ENCODE measurements around the gene TNFSF13B.

DNA sequence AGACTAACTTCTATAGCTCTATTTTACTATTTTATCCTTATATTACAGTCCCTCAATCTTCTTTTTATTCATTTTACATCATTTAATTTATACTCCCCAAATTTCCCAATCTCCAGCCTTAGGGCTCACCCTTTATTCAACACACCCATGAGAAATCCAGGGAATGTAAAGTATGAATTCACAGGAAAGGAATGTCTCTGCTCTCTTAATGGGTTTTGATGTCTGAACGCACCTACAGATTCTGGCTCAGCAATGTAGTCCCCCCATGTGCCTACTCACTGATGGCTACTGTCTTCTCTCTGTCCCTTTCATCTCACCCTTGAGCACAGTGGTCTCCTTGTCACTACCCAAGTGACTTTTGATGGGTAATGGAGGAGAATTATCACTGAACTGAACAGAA lies 32.8 kb downstream of the TNFSF13B start:
- TF ChIP-seq REST (IDR thresholded peaks at IDR 0.05; ENCODE audit: low read depth, low read length) (no peak), EP300 (IDR thresholded peaks at IDR 0.05; ENCODE audit: borderline replicate concordance in 1 of 2, low read depth in 1 of 2, low read length in 1 of 2) (no peak), YY1 (IDR thresholded peaks at IDR 0.05; ENCODE audit: low read depth) (no peak), RAD21 (IDR thresholded peaks at IDR 0.05; ENCODE audit: low read length) (no peak), CTCF (IDR thresholded peaks at IDR 0.05) (no peak), MXI1 (IDR thresholded peaks at IDR 0.05; ENCODE audit: low read depth, low read length) (no peak), POLR2AphosphoS5 (IDR thresholded peaks at IDR 0.05; ENCODE audit: low read depth, low read length) (no peak), GABPA (IDR thresholded peaks at IDR 0.05; ENCODE audit: low read depth) (no peak), TEAD4 (IDR thresholded peaks at IDR 0.05; ENCODE audit: borderline replicate concordance, insufficient read depth) (no peak), PBX3 (IDR thresholded peaks at IDR 0.05) (no peak), CHD2 (IDR thresholded peaks at IDR 0.05; ENCODE audit: low read length, partially characterized antibody) (no peak)
